K562 (cell line): ENCODE results near the gene CDT1. TPM values are rescaled to one million over a fixed set of nuclear protein-coding genes. Genes with fewer than 3 reads are reported as not detected.

Experiments
- ARID2 ChIP-seq: fragments of 450-650 bp; IDR thresholded peaks from 2 replicates; pipeline ENCODE4 v1.6.1; 2017; ENCODE audit warnings: antibody characterized with exemption, mild to moderate bottlenecking
- CCAR2 ChIP-seq: fragments of 200-400 bp; formaldehyde crosslinking; IDR thresholded peaks from 2 replicates; pipeline ENCODE4 v1.6.1; 2017; ENCODE audit warnings: mild to moderate bottlenecking, low read depth, low read length
- CEBPB ChIP-seq: fragments of 450-650 bp; IDR thresholded peaks from 2 replicates; pipeline ENCODE4 v1.6.1; 2016; ENCODE audit warnings: missing genetic modification characterization, missing compliant biosample characterization
- CHD2 ChIP-seq: IDR thresholded peaks from 2 replicates; pipeline ENCODE4 v1.6.1; 2011; ENCODE audit warnings: low read depth, low read length
- DNMT1 ChIP-seq: fragments of 450-650 bp; IDR thresholded peaks from 2 replicates; pipeline ENCODE4 v1.6.1; 2016; ENCODE audit warnings: antibody characterized with exemption, mild to moderate bottlenecking
- ELK3 ChIP-seq: fragments of 450-650 bp; formaldehyde crosslinking; IDR thresholded peaks from 2 replicates; pipeline ENCODE4 v1.4.0; 2020; ENCODE audit warnings: mild to moderate bottlenecking
- ETV5 ChIP-seq: sonication (generic); formaldehyde crosslinking; IDR thresholded peaks from 2 replicates; pipeline ENCODE4 v1.4.0; 2020; ENCODE audit warnings: low read depth, mild to moderate bottlenecking, missing genetic modification reagents
- EZH2 ChIP-seq: IDR thresholded peaks from 2 replicates; pipeline ENCODE4 v1.6.1; 2012; ENCODE audit warnings: low read depth, mild to moderate bottlenecking, inconsistent platforms, low read length, borderline replicate concordance
- FOXA3 ChIP-seq, 2 experiments: fragments of 450-650 bp in 1 of 2; sonication (generic) in 1 of 2; formaldehyde crosslinking; IDR thresholded peaks in 1 of 2; conservative IDR thresholded peaks in 1 of 2; 2 replicates each; pipeline versions ENCODE4 v1.4.0 to v1.8.0; 2020 to 2022; ENCODE audit warnings: mild to moderate bottlenecking in 2 of 2, missing genetic modification reagents in 1 of 2
- HBP1 ChIP-seq: fragments of 450-650 bp; formaldehyde crosslinking; IDR thresholded peaks from 2 replicates; pipeline ENCODE4 v1.4.0; 2022; ENCODE audit warnings: missing genetic modification characterization
- HDAC8 ChIP-seq: fragments of 450-650 bp; IDR thresholded peaks from 2 replicates; pipeline ENCODE4 v1.6.1; 2016; ENCODE audit warnings: mild to moderate bottlenecking, missing genetic modification characterization, moderate library complexity, missing compliant biosample characterization
- JUNB ChIP-seq: fragments of 450-650 bp; formaldehyde crosslinking; conservative IDR thresholded peaks from 2 replicates; pipeline ENCODE4 v1.4.0; 2020; ENCODE audit warnings: mild to moderate bottlenecking
- KLF6 ChIP-seq: fragments of 250-450 bp; sonication (Bioruptor Pico); IDR thresholded peaks from 2 replicates; pipeline ENCODE4 v1.4.0; 2020; ENCODE audit warnings: mild to moderate bottlenecking, moderate library complexity, borderline replicate concordance
- NCOA2 ChIP-seq, 2 experiments: fragments of 450-650 bp; IDR thresholded peaks; 2 replicates each; pipeline ENCODE4 v1.6.1; 2018; ENCODE audit warnings: mild to moderate bottlenecking in 2 of 2, moderate library complexity in 1 of 2; ENCODE audit not compliant: partially characterized antibody in 2 of 2
- NR2C1 ChIP-seq, 2 experiments: fragments of 450-650 bp; IDR thresholded peaks; 2 replicates each; pipeline ENCODE4 v1.6.1; 2017; ENCODE audit warnings: mild to moderate bottlenecking in 2 of 2, antibody characterized with exemption in 1 of 2, inconsistent platforms in 1 of 2, missing compliant biosample characterization in 1 of 2, missing genetic modification characterization in 1 of 2
- POLR2A ChIP-seq: fragments of 450-650 bp; conservative IDR thresholded peaks from 2 replicates; pipeline ENCODE4 v1.6.1; 2016
- PREB ChIP-seq: sonication (generic); formaldehyde crosslinking; IDR thresholded peaks from 2 replicates; pipeline ENCODE4 v1.8.1; 2023; ENCODE audit warnings: mild to moderate bottlenecking, missing genetic modification reagents
- PTBP1 ChIP-seq: fragments of 200-400 bp; formaldehyde crosslinking; IDR thresholded peaks from 2 replicates; pipeline ENCODE4 v1.6.1; 2017; ENCODE audit warnings: low read depth, low read length
- RNF2 ChIP-seq: sonication (generic); IDR thresholded peaks from 2 replicates; pipeline ENCODE4 v1.6.1; 2016
- SMAD3 ChIP-seq: fragments of 450-650 bp; formaldehyde crosslinking; conservative IDR thresholded peaks from 2 replicates; pipeline ENCODE4 v1.4.0; 2020; ENCODE audit warnings: mild to moderate bottlenecking
- TAF15 ChIP-seq: fragments of 200-400 bp; formaldehyde crosslinking; IDR thresholded peaks from 2 replicates; pipeline ENCODE4 v1.6.1; 2017; ENCODE audit warnings: mild to moderate bottlenecking, low read depth, low read length, moderate library complexity
- THAP7 ChIP-seq: fragments of 250-450 bp; sonication (Bioruptor Pico); IDR thresholded peaks from 2 replicates; pipeline ENCODE4 v1.5.0; 2021
- TRIM28 ChIP-seq: fragments of 450-650 bp; IDR thresholded peaks from 2 replicates; pipeline ENCODE4 v1.6.1; 2017
- YBX1 ChIP-seq: fragments of 450-650 bp; IDR thresholded peaks from 2 replicates; pipeline ENCODE4 v1.7.1; 2016; ENCODE audit warnings: mild to moderate bottlenecking
- ZNF143 ChIP-seq: sonication (generic); formaldehyde crosslinking; IDR thresholded peaks from 2 replicates; pipeline ENCODE4 v1.9.0; 2022; ENCODE audit warnings: mild to moderate bottlenecking, missing genetic modification reagents
- ZNF224 ChIP-seq: sonication (generic); formaldehyde crosslinking; IDR thresholded peaks from 2 replicates; pipeline ENCODE4 v1.8.0; 2022; ENCODE audit warnings: mild to moderate bottlenecking, missing genetic modification reagents
- ZNF239 ChIP-seq: fragments of 250-450 bp; sonication (Bioruptor Pico); IDR thresholded peaks from 2 replicates; pipeline ENCODE4 v1.4.0; 2020; ENCODE audit warnings: mild to moderate bottlenecking
- ZNF316 ChIP-seq: fragments of 450-650 bp; IDR thresholded peaks from 2 replicates; pipeline ENCODE4 v1.6.1; 2016
- ZNF444 ChIP-seq: fragments of 250-450 bp; sonication (Bioruptor Pico); IDR thresholded peaks from 2 replicates; pipeline ENCODE4 v1.4.0; 2020; ENCODE audit warnings: mild to moderate bottlenecking, moderate library complexity
- ZNF764 ChIP-seq: fragments of 250-450 bp; sonication (Bioruptor Pico); IDR thresholded peaks from 2 replicates; pipeline ENCODE4 v1.4.0; 2020; ENCODE audit warnings: low read depth, mild to moderate bottlenecking, moderate library complexity
- polyA plus RNA-seq, 8 experiments: library from polyadenylated mRNA; depleted of rRNA in 4 of 8; stranded (reverse) in 5 of 8; unstranded in 3 of 8; fragments of >200 nt; fragmentation: Nextera tagmentation in 2 of 8; fragmentation: Illumina TruSeq in 1 of 8; extraction: Ambion mirVana in 2 of 8; extraction: Trizol in 1 of 8; gene quantifications; 2 replicates each; pipeline versions ENCODE4 v1.2.1 to v1.2.3, GENCODE V29; 2011 to 2014; ENCODE audit warnings: inconsistent platforms in 1 of 8, missing spikeins in 1 of 8
- total RNA-seq, 7 experiments: library from RNA; depleted of rRNA in 6 of 7; stranded (reverse); fragments of >200 nt in 6 of 7; fragmentation: Illumina TruSeq in 2 of 7; extraction: Trizol in 2 of 7; gene quantifications; 2 replicates each; pipeline versions ENCODE4 v1.2.1 to v1.2.3, GENCODE V29; 2011 to 2021; ENCODE audit warnings: low replicate concordance in 1 of 7

CDT1 gene
- total and polyA plus RNA-seq, 9 of the 15 experiments (the other 6 are each of a cell fraction or from before 2014, with no cell fraction given): 0.92 to 178 (median 14.2) TPM

- TF ChIP-seq JUNB (CRISPR knock-in tag) (no peak), ETV5 (CRISPR knock-in tag) (no peak), ELK3 (CRISPR knock-in tag) (no peak), ZNF239 (CRISPR knock-in tag) (no peak), ZNF316 (no peak), ZNF224 (CRISPR knock-in tag) (no peak), TRIM28 (no peak), HBP1 (no peak), YBX1 (no peak), SMAD3 (CRISPR knock-in tag) (no peak), PTBP1 (no peak), DNMT1 (no peak), CEBPB (tag) (no peak), CCAR2 (no peak), ARID2 (no peak), TAF15 (no peak), EZH2 (no peak), KLF6 (CRISPR knock-in tag) (no peak), NR2C1 (IDR thresholded peaks at IDR 0.05) (no peak), NR2C1 (tag; IDR thresholded peaks at IDR 0.05) (no peak), THAP7 (CRISPR knock-in tag) (no peak), ZNF764 (CRISPR knock-in tag) (no peak), FOXA3 (CRISPR knock-in tag; conservative IDR thresholded peaks at IDR 0.05 in 1 of 2, IDR thresholded peaks at IDR 0.05 in 1 of 2) (0 out of 4 replicates have a peak, but pooled peaks of 1 of the 2 experiments have one; percentile 69), HDAC8 (no peak), ZNF444 (CRISPR knock-in tag) (no peak), NCOA2 (IDR thresholded peaks at IDR 0.05; ENCODE audit: partially characterized antibody in 2 of 2) (no peak), CHD2 (0 out of 2 replicates have a peak, but pooled peaks have one; percentile 23), ZNF143 (CRISPR knock-in tag) (0 out of 2 replicates have a peak, but pooled peaks have one; percentile 44), RNF2 (no peak), PREB (CRISPR knock-in tag) (no peak), POLR2A (no peak)
Observed at GRCh38 chr16:88839026-88839529, 35.5 kb downstream of the CDT1 start (continued).
